ENCODE data around the gene NLGN1.

NLGN1 gene

DNA sequence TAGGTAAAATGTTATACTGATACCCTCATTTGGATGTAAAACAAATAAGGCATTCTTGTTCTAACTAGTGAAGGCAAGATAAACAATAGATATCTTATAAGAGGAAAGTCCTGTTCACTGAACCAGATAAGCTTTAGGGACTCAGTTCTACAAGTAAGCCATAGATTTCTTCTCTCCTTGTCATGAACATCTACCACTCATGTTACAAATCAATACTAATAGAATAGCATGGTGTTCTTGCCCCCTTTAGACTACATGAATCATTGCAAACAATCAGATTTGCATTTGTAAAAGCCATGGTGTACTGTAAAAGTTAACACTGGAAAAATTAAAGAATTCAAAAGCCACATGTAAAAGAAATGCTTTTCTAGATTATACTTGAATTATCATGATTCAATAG, 500.1 kb downstream of the NLGN1 start:
- H3K9me3 ChIP-seq (ENCODE audit: control insufficient read depth, insufficient read depth, low read depth, low read length) = no peaks in the 10 kb centered on the region
- no peaks in the 10 kb centered on the region for H3K4me1 ChIP-seq (ENCODE audit: control insufficient read depth, insufficient read depth, low read length)
- no peaks in the 10 kb centered on the region for H3K36me3 ChIP-seq (ENCODE audit: control insufficient read depth, insufficient read depth, low read length)
- no peaks in the 10 kb centered on the region for H3K27me3 ChIP-seq (ENCODE audit: control insufficient read depth, insufficient read depth, low read length)
- no peak overlapping the region for H3K4me3 ChIP-seq (ENCODE audit: low read depth, low read length)
- no peak overlapping the region for H3K27ac ChIP-seq (ENCODE audit: low read depth, low read length)
- no peak overlapping the region for H3K9ac ChIP-seq (ENCODE audit: low read length)

DNA sequence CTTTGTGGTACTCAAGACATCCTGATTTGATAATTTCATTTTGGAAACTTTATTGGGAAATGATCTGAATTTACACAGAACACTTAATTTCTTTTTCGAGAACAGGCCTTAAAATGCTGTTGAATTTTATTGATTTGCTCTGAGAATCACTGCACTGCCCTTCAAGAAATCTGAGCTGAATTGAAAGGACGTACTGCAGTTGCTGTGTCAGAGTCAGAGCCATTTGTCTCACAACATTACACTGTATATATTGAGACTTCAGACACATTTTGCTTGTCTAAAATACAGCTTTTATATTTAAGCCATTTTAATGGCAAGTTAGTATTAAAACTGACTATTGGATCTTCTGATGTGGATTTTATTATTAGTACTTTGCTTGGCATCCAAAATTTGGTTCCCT, 504.1 kb downstream of the NLGN1 start:
- Histone ChIP-seq H3K9ac (ENCODE audit: low read length) (no peak overlapping the region), H3K36me3 (ENCODE audit: control insufficient read depth, insufficient read depth, low read length) (no peaks in the 10 kb centered on the region), H3K9me3 (ENCODE audit: control insufficient read depth, insufficient read depth, low read depth, low read length) (no peaks in the 10 kb centered on the region), H3K4me3 (ENCODE audit: low read depth, low read length) (no peak overlapping the region), H3K27me3 (ENCODE audit: control insufficient read depth, insufficient read depth, low read length) (no peaks in the 10 kb centered on the region), H3K27ac (ENCODE audit: low read depth, low read length) (no peak overlapping the region), H3K4me1 (ENCODE audit: control insufficient read depth, insufficient read depth, low read length) (no peaks in the 10 kb centered on the region)

DNA sequence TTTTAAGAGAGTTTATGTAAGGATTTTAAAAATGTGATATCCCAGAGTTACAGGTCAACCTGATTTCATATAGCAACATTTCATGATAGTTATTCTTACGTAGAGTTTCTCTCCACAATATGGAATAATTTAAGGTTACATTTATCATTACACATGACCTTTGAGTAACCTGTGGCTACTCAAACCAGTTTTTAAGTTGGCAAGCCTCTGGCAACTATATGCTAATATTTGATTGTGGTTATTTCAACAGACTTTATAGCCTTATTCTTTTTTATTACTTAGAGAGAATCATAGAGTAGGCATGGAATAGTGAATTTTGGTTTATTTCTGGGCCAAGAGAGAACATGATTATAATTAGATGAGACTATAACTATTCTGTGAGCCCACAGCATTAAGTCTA, 504.9 kb downstream of the NLGN1 start:
- H3K27me3 ChIP-seq (ENCODE audit: control insufficient read depth, insufficient read depth, low read length) = no peaks in the 10 kb centered on the region
- H3K4me3 ChIP-seq (ENCODE audit: low read depth, low read length) = no peak overlapping the region
- no peak overlapping the region for H3K27ac ChIP-seq (ENCODE audit: low read depth, low read length)

DNA sequence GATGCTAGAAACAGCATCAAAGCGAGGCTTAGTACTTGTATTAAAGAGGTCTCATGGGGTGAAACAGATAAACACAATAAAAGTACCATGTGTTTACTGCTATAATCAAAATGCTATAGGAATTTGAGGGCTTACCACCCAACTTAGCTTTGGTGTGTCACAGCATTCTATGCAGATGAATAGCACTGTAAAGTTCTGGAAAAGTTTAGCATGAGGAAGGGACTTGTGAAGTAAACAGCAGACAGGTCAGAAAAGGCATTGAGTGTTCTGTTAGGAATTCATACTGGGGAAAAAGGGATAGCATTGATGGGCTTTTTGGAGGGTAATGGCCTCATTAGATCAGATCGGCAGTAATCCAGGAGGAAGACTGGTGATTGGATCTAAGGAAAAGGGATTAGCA, 505.3 kb downstream of the NLGN1 start:
- Histone ChIP-seq H3K4me3 (ENCODE audit: low read depth, low read length) (no peak overlapping the region), H3K27me3 (ENCODE audit: control insufficient read depth, insufficient read depth, low read length) (no peaks in the 10 kb centered on the region), H3K9me3 (ENCODE audit: control insufficient read depth, insufficient read depth, low read depth, low read length) (no peaks in the 10 kb centered on the region), H3K9ac (ENCODE audit: low read length) (no peak overlapping the region), H3K36me3 (ENCODE audit: control insufficient read depth, insufficient read depth, low read length) (no peaks in the 10 kb centered on the region), H3K27ac (ENCODE audit: low read depth, low read length) (no peak overlapping the region), H3K4me1 (ENCODE audit: control insufficient read depth, insufficient read depth, low read length) (no peaks in the 10 kb centered on the region)

More for the DNA sequence above, 504.9 kb downstream of the NLGN1 start:
- Histone ChIP-seq H3K9me3 (ENCODE audit: control insufficient read depth, insufficient read depth, low read depth, low read length) (no peaks in the 10 kb centered on the region), H3K4me1 (ENCODE audit: control insufficient read depth, insufficient read depth, low read length) (no peaks in the 10 kb centered on the region), H3K36me3 (ENCODE audit: control insufficient read depth, insufficient read depth, low read length) (no peaks in the 10 kb centered on the region), H3K9ac (ENCODE audit: low read length) (no peak overlapping the region)

DNA sequence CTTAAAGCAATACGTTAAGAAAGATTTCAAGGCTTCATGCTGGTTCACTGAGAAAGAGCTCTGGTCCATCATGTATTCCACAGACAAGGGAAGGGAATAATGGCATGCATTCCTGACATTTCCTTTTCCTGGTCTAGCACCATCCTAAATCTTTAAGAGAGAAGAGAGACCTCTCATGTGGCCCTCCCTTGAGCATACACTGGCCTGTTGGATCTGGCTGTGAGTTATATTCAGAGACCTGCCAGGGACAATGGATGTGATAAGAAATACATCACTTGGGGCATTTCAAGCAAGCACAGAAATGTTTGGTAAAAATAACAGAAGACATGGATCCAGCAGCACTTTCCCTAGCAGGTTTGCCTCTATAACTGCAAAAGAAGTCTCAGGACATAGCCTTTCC, 507.8 kb downstream of the NLGN1 start:
- H3K4me1 ChIP-seq (ENCODE audit: control insufficient read depth, insufficient read depth, low read length) = no peaks in the 10 kb centered on the region
- no peak overlapping the region for H3K27ac ChIP-seq (ENCODE audit: low read depth, low read length)
- H3K4me3 ChIP-seq (ENCODE audit: low read depth, low read length) = no peak overlapping the region
- H3K36me3 ChIP-seq (ENCODE audit: control insufficient read depth, insufficient read depth, low read length) = no peaks in the 10 kb centered on the region
- H3K9me3 ChIP-seq (ENCODE audit: control insufficient read depth, insufficient read depth, low read depth, low read length) = no peaks in the 10 kb centered on the region
- H3K27me3 ChIP-seq (ENCODE audit: control insufficient read depth, insufficient read depth, low read length) = no peaks in the 10 kb centered on the region
- no peak overlapping the region for H3K9ac ChIP-seq (ENCODE audit: low read length)

DNA sequence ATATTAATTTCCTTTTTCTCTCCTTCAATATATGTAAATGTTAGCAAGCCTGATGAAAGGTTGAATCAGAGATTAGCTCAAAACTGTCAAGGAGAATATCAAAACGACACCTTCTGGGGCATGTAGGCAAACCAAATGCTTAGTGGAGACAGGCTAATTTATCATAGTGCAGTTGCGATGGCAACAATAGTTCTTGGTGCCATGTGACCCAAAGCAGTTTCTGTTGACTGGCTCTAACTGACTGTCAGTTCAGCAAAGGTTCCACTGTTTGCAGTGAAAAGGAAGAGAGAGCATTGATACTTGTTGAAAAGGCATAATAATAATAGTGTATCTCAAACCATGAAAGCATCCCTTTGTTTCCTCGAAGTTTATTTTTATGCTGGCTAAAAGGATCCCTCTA, 513.9 kb downstream of the NLGN1 start:
- Histone ChIP-seq H3K9ac (ENCODE audit: low read length) (no peak overlapping the region), H3K4me3 (ENCODE audit: low read depth, low read length) (no peak overlapping the region), H3K9me3 (ENCODE audit: control insufficient read depth, insufficient read depth, low read depth, low read length) (no peaks in the 10 kb centered on the region), H3K4me1 (ENCODE audit: control insufficient read depth, insufficient read depth, low read length) (peaks cover 34% of the 10 kb centered on the region), H3K27me3 (ENCODE audit: control insufficient read depth, insufficient read depth, low read length) (no peaks in the 10 kb centered on the region), H3K27ac (ENCODE audit: low read depth, low read length) (no peak overlapping the region), H3K36me3 (ENCODE audit: control insufficient read depth, insufficient read depth, low read length) (no peaks in the 10 kb centered on the region)

DNA sequence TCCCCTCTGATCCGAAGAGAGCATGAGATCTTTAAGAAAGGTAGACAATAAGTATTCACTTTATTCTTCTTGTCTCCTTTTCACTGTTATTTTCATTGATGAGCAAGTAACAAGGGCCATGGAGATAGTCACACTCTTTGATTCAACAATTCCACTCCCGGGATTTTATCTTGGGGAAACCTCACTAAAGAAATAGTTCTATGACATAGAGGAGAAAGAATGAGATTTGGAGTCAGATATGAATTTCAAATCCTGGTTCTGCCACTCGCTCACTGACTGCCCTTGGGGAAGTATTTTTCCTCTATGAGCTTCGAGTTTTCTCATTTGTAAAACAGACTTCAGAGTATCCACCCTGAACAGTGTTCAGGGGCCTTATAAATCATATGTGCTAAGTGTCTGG, 514.6 kb downstream of the NLGN1 start:
- no peaks in the 10 kb centered on the region for H3K9me3 ChIP-seq (ENCODE audit: control insufficient read depth, insufficient read depth, low read depth, low read length)
- no peaks in the 10 kb centered on the region for H3K36me3 ChIP-seq (ENCODE audit: control insufficient read depth, insufficient read depth, low read length)
- H3K4me3 ChIP-seq (ENCODE audit: low read depth, low read length) = no peak overlapping the region
- peaks cover 34% of the 10 kb centered on the region for H3K4me1 ChIP-seq (ENCODE audit: control insufficient read depth, insufficient read depth, low read length)
- no peak overlapping the region for H3K27ac ChIP-seq (ENCODE audit: low read depth, low read length)
- no peak overlapping the region for H3K9ac ChIP-seq (ENCODE audit: low read length)
- no peaks in the 10 kb centered on the region for H3K27me3 ChIP-seq (ENCODE audit: control insufficient read depth, insufficient read depth, low read length)

DNA sequence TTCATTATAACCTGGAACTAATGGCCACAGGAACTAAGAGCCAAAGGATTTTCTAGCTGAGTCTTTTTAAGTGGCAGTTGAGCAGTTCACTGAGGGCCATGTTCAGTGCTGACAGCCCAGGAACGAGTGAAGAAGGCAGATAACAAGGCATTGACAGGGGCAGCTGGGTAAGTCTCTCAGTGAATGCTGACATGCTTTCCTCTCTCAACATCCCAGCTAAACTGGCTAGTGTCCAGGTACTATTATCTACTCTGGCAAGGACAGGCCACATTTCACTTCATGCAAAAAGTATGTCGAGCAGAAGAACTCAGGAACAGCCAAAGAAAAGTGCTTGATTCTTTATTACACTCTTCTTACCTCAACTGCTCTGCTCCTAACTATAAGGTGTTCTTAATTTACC, 515.9 kb downstream of the NLGN1 start:
- no peak overlapping the region for H3K4me3 ChIP-seq (ENCODE audit: low read depth, low read length)
- no peak overlapping the region for H3K9ac ChIP-seq (ENCODE audit: low read length)
- H3K27ac ChIP-seq (ENCODE audit: low read depth, low read length) = no peak overlapping the region
- no peaks in the 10 kb centered on the region for H3K27me3 ChIP-seq (ENCODE audit: control insufficient read depth, insufficient read depth, low read length)
- H3K9me3 ChIP-seq (ENCODE audit: control insufficient read depth, insufficient read depth, low read depth, low read length) = no peaks in the 10 kb centered on the region
- H3K36me3 ChIP-seq (ENCODE audit: control insufficient read depth, insufficient read depth, low read length) = no peaks in the 10 kb centered on the region
- H3K4me1 ChIP-seq (ENCODE audit: control insufficient read depth, insufficient read depth, low read length) = peaks cover 34% of the 10 kb centered on the region

DNA sequence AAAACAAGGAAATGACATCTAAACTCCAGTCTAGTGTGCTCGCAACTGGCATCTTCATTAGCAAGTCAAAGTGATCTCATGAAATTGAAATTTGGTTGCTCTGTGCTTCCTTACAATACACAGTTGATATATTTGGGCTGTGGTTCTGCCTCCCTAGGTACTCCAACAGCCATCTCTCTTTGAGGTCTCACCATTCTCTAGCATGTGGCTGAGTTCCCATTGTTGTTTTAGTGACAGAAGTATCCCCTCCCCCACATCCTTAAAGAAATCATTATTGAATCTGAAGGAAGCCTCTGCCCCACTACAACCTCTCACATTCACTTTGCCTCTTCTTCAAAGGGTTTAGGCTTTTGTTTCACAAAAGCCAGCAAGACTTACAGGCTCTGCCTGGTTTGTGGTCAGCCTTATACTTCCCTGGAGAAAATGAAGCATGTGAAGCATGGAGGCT, 516.5 kb downstream of the NLGN1 start:
- H3K4me3 ChIP-seq (ENCODE audit: low read depth, low read length) = no peak overlapping the region
- no peaks in the 10 kb centered on the region for H3K36me3 ChIP-seq (ENCODE audit: control insufficient read depth, insufficient read depth, low read length)
- H3K9me3 ChIP-seq (ENCODE audit: control insufficient read depth, insufficient read depth, low read depth, low read length) = no peaks in the 10 kb centered on the region
- 0 out of 2 replicates have a peak overlapping the region, but pooled peaks have one; percentile 10 for H3K27ac ChIP-seq (ENCODE audit: low read depth, low read length)
- no peak overlapping the region for H3K9ac ChIP-seq (ENCODE audit: low read length)
- H3K4me1 ChIP-seq (ENCODE audit: control insufficient read depth, insufficient read depth, low read length) = peaks cover 34% of the 10 kb centered on the region
- H3K27me3 ChIP-seq (ENCODE audit: control insufficient read depth, insufficient read depth, low read length) = no peaks in the 10 kb centered on the region

DNA sequence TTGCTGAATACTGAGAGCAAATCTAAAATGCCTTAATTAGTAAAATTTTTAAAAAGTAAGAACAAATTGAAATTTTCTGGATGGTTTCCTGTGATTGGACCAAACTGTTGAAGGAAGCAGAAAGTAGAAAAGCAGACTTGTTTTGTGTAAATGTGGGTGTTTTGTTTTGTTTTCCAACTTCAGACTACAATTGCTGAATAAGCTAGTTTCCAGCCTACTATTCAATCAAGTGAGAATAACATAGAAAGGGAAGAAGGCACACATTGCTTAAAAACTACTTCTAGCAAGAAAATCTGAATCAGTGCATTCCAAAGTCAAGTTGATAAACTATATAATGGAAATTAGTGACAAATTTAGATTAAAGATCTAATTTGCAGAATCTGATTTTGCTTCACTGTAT, 519.3 kb downstream of the NLGN1 start:
- Histone ChIP-seq H3K27me3 (ENCODE audit: control insufficient read depth, insufficient read depth, low read length) (no peaks in the 10 kb centered on the region), H3K9ac (ENCODE audit: low read length) (no peak overlapping the region), H3K9me3 (ENCODE audit: control insufficient read depth, insufficient read depth, low read depth, low read length) (no peaks in the 10 kb centered on the region), H3K4me1 (ENCODE audit: control insufficient read depth, insufficient read depth, low read length) (peaks cover 41% of the 10 kb centered on the region), H3K4me3 (ENCODE audit: low read depth, low read length) (no peak overlapping the region), H3K36me3 (ENCODE audit: control insufficient read depth, insufficient read depth, low read length) (no peaks in the 10 kb centered on the region), H3K27ac (ENCODE audit: low read depth, low read length) (no peak overlapping the region)

DNA sequence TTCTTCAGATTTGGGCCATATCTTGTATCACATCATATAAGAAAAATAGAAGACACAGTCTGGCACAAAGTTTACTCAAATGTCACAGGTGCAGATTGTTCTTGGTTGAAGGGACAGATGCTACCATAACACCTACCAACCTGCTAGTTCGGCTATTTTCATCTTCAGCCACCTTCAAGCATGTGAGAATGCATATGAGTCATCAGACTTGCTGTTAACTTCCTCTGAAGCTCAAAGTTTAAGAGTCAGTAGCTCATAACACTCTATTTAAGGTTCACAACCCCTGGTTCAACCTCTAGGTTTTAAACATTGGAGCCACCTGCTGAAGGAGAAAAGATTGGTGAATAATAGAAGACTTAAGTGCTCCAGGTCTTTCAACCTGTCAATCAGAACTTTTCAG, 522.8 kb downstream of the NLGN1 start:
- no peak overlapping the region for H3K4me3 ChIP-seq (ENCODE audit: low read depth, low read length)
- no peak overlapping the region for H3K27ac ChIP-seq (ENCODE audit: low read depth, low read length)
- no peaks in the 10 kb centered on the region for H3K36me3 ChIP-seq (ENCODE audit: control insufficient read depth, insufficient read depth, low read length)
- no peaks in the 10 kb centered on the region for H3K9me3 ChIP-seq (ENCODE audit: control insufficient read depth, insufficient read depth, low read depth, low read length)
- H3K27me3 ChIP-seq (ENCODE audit: control insufficient read depth, insufficient read depth, low read length) = no peaks in the 10 kb centered on the region
- H3K4me1 ChIP-seq (ENCODE audit: control insufficient read depth, insufficient read depth, low read length) = peaks cover 19% of the 10 kb centered on the region
- no peak overlapping the region for H3K9ac ChIP-seq (ENCODE audit: low read length)

DNA sequence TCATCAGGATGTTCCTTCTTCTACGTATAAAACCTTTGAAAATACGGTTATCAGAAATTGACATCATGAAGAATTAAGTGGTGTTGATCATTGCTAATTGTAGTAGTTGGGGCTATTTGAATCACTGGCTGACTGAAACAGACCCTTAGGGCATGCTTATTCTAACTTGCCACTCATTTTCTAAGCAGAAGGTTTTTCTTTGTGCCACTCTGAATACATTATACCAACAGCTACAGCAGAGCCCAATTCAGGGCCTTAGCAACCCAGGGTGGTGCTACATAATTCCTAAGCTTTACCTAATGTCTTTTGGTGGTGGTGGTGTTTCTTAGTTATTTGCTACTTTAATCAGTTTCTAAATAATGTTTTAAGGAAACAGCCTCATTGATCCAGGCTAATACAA, 524.2 kb downstream of the NLGN1 start:
- no peaks in the 10 kb centered on the region for H3K9me3 ChIP-seq (ENCODE audit: control insufficient read depth, insufficient read depth, low read depth, low read length)
- no peaks in the 10 kb centered on the region for H3K36me3 ChIP-seq (ENCODE audit: control insufficient read depth, insufficient read depth, low read length)
- H3K27ac ChIP-seq (ENCODE audit: low read depth, low read length) = no peak overlapping the region
- no peaks in the 10 kb centered on the region for H3K27me3 ChIP-seq (ENCODE audit: control insufficient read depth, insufficient read depth, low read length)
- no peak overlapping the region for H3K4me3 ChIP-seq (ENCODE audit: low read depth, low read length)
- peaks cover 18% of the 10 kb centered on the region for H3K4me1 ChIP-seq (ENCODE audit: control insufficient read depth, insufficient read depth, low read length)
- no peak overlapping the region for H3K9ac ChIP-seq (ENCODE audit: low read length)

All from HUES6 (cell line).